Adrenal gland (tissue), 12 donors: ENCODE results near the gene PDGFD. TPM values are rescaled to one million over a fixed set of nuclear protein-coding genes. Genes with fewer than 3 reads are reported as not detected.
A peak's percentile ranks its signal among the peaks of the same experiment; 100 is the strongest.

ENCODE experiments used
- DNase-seq, 7 donors: peaks; one replicate each; pipeline ENCODE4 v3.0.0-alpha.2; 2019 to 2020
- H3K27ac ChIP-seq, 5 donors: fragments of 200-600 bp; sonication (generic) in 4 of 5; 1 replicate in 3 of 5; 2 replicates in 2 of 5; pipeline versions ENCODE4 v1.5.1 to v1.8.0; 2016 to 2020; ENCODE audit warnings: mild to moderate bottlenecking in 1 of 5
- H3K27me3 ChIP-seq: fragments of 200-600 bp; 2 replicates; pipeline ENCODE4 v1.8.0; 2021
- H3K36me3 ChIP-seq, 2 donors: fragments of 200-600 bp; replicated peaks in 1 of 2; 1 replicate in 1 of 2; 2 replicates in 1 of 2; pipeline versions ENCODE4 v1.5.1 to v1.8.0; 2018 to 2022
- H3K4me1 ChIP-seq, 2 donors: fragments of 200-600 bp; replicated peaks in 1 of 2; 1 replicate in 1 of 2; 2 replicates in 1 of 2; pipeline versions ENCODE4 v1.5.1 to v1.8.0; 2018 to 2021
- H3K4me3 ChIP-seq, 4 donors: fragments of 200-600 bp; sonication (generic) in 3 of 4; one replicate each; pipeline ENCODE4 v1.5.1; 2016 to 2018
- H3K9me3 ChIP-seq, 3 donors: fragments of 200-600 bp; sonication (generic) in 1 of 3; replicated peaks in 1 of 3; 1 replicate in 2 of 3; 2 replicates in 1 of 3; pipeline versions ENCODE4 v1.5.1 to v1.8.0; 2016 to 2021
- CTCF ChIP-seq, 6 experiments: fragments of 450-650 bp in 4 of 6; fragments of 200-600 bp in 2 of 6; sonication (generic) in 1 of 6; IDR thresholded peaks; 1 replicate in 5 of 6; 2 replicates in 1 of 6; pipeline versions ENCODE4 v1.5.1 to v1.8.0; 2016 to 2021; ENCODE audit warnings: antibody characterized with exemption in 6 of 6, mild to moderate bottlenecking in 2 of 6, moderate library complexity in 1 of 6
- POLR2A ChIP-seq, 2 donors: fragments of 450-650 bp; IDR thresholded peaks; one replicate each; pipeline ENCODE4 v1.6.1; 2017; ENCODE audit warnings: antibody characterized with exemption in 2 of 2, mild to moderate bottlenecking in 2 of 2, moderate library complexity in 1 of 2
- WGBS, 4 donors: extraction: QIAGEN DNeasy Blood & Tissue Kit in 2 of 4; methylation state at CpG; one replicate each; pipeline versions ENCODE4 v1.1.5 to v1.1.7; 2013 to 2017; 5-methylcytosine and 5-hydroxymethylcytosine counted together
- intact Hi-C, 2 donors: fragments of 100-400 bp; cut with DNase I; formaldehyde crosslinking; loops; one replicate each; pipeline versions ENCODE4 v1.14.1 to v1.15.0; 2022 to 2023
- polyA plus RNA-seq, 3 donors: library from polyadenylated mRNA; stranded (reverse); fragments of 200-250 nt in 2 of 3; fragments of 350-450 nt in 1 of 3; fragmentation: Illumina TruSeq in 1 of 3; extraction: RNeasy Lipid Tissue Mini Kit (QIAGEN cat#74804) in 1 of 3; gene quantifications; one replicate each; pipeline ENCODE4 v1.2.3, GENCODE V29; 2013 to 2014
- total RNA-seq, 9 donors: library from RNA; depleted of rRNA in 4 of 9; stranded (reverse); fragments of >200 nt in 4 of 9; fragments of 120-200 nt in 1 of 9; fragmentation: NEBNext Ultra II Directional in 1 of 9; extraction: Animal tissue kit (Norgen Biotek cat#: 25700) in 1 of 9; gene quantifications; one replicate each; pipeline versions ENCODE4 v1.1.0 to v1.2.4, GENCODE V29; 2013 to 2023
- donor health status: healthy with polysubstance abuse.
- donor health status: Bipolar disorder and iron deficiency.
- donor health status: DM: yes; HTN: yes; CAD: no.
- donor health status: DM: no; HTN: no; CAD: no.
- donor health status: DM: no; HTN: no; CAD: no.
- donor health status: DM: yes; HTN: yes; CAD: no.

Gene PDGFD
- total and polyA plus RNA-seq, 12 donors, result 42.7 to 297 (median 199) TPM

- 39 to 59% (median 54%) methylated on average over 2 of the region's 2 CpGs for WGBS, 4 donors
- H3K27me3 ChIP-seq, result no peaks in the 10 kb centered on the region
- peaks cover 0 to 25% of the 10 kb centered on the region in 2 donors for H3K4me1 ChIP-seq
- H3K27ac ChIP-seq, result no peak overlapping the region
- H3K36me3 ChIP-seq, result no peaks in the 10 kb centered on the region
- TF ChIP-seq CTCF (IDR thresholded peaks at IDR 0.05), result no peak
- TF ChIP-seq POLR2A (IDR thresholded peaks at IDR 0.05), result no peak
- intact Hi-C loops, result no loop called here
- H3K4me3 ChIP-seq, result no peak overlapping the region
- no peak for DNase-seq
- no peaks in the 10 kb centered on the region for H3K9me3 ChIP-seq
Measured at GRCh38 chr11:104005234-104005855, 158.6 kb downstream of the PDGFD start.

- Histone ChIP-seq H3K27ac (peak overlapping the region in 1 of 5 donors; percentile 45), H3K9me3 (no peaks in the 10 kb centered on the region), H3K4me3 (no peak overlapping the region), H3K4me1 (peaks cover 0 to 18% of the 10 kb centered on the region in 2 donors), H3K36me3 (no peaks in the 10 kb centered on the region), H3K27me3 (no peaks in the 10 kb centered on the region)
- intact Hi-C loops, result no loop called here
- no peak for DNase-seq
- no peak for TF ChIP-seq POLR2A (IDR thresholded peaks at IDR 0.05)
- no peak for TF ChIP-seq CTCF (IDR thresholded peaks at IDR 0.05)
Measured at GRCh38 chr11:104003491-104003890, 160.5 kb downstream of the PDGFD start.

DNA sequence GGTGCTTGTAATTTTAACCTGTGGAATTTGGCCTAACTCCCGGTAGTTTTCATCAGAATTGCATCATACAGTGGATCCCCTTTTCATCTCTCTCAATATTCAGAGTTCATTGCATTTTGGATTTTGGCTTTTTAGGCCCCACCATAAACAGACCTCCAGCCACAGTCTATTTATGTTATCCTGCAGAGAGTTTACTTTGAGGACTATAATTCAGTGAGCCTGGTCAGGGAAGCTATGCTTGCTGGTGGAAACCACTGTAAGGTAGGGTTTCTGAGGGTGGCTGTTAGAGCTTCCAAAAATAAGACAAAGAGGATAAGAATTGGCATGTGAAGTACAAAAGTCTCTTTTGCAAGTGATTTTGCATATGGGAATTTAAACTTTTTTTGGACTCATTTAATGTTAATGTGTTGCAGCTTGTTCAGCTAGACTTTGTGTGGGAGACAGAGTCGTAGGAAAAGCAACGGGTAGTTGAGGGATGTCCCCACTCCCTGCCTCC is 162.3 kb downstream of the PDGFD start:
- no peaks in the 10 kb centered on the region for H3K27me3 ChIP-seq
- DNase-seq, result no peak
- H3K36me3 ChIP-seq, result no peaks in the 10 kb centered on the region
- intact Hi-C loops, result no loop called here
- no peak for TF ChIP-seq CTCF (IDR thresholded peaks at IDR 0.05)
- no peak for TF ChIP-seq POLR2A (IDR thresholded peaks at IDR 0.05)
- no peak overlapping the region for H3K4me3 ChIP-seq
- no peak overlapping the region for H3K27ac ChIP-seq
- H3K4me1 ChIP-seq, result peaks cover 0 to 18% of the 10 kb centered on the region in 2 donors
- 84 to 100% (median 88%) methylated on average over 3 of the region's 3 CpGs for WGBS, 4 donors
- H3K9me3 ChIP-seq, result no peaks in the 10 kb centered on the region

DNA sequence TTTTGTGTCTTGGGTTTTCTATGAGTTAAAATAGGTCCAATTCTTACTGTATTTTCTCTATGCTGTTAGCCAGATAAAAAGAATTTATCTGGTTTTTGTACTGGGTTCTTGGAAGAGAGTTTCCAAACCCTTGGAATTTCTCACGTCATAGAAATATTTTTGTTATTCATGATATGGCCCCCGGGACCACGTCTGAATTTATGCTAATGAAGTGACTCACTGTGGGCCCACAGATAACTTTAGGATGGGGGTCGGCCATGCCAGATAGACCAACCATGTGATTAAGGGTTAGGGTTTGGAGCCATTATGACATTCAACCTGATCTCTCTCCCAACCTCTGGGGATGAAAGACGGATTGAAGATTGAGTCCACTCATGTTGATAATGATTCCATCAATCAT is 163.1 kb downstream of the PDGFD start:
- H3K4me1 ChIP-seq, result peaks cover 0 to 17% of the 10 kb centered on the region in 2 donors
- H3K4me3 ChIP-seq, result no peak overlapping the region
- H3K27me3 ChIP-seq, result no peaks in the 10 kb centered on the region
- intact Hi-C loops, result no loop called here
- H3K27ac ChIP-seq, result no peak overlapping the region
- 75 to 83% (median 77%) methylated on average over 5 of the region's 5 CpGs for WGBS, 4 donors
- H3K9me3 ChIP-seq, result no peaks in the 10 kb centered on the region
- DNase-seq, result no peak
- H3K36me3 ChIP-seq, result peaks cover 0 to under 1% of the 10 kb centered on the region in 2 donors
- TF ChIP-seq POLR2A (IDR thresholded peaks at IDR 0.05) (no peak), CTCF (IDR thresholded peaks at IDR 0.05) (no peak)
